Measurements from ENCODE around the gene PROZ. TPM values are rescaled to one million over a fixed set of nuclear protein-coding genes. Genes with fewer than 3 reads are reported as not detected.

The PROZ gene
- total and polyA plus RNA-seq, 2 of the 13 experiments (the other 11 are each of a cell fraction or from before 2014, with no cell fraction given), result 5.6 to 22.5 TPM

DNA sequence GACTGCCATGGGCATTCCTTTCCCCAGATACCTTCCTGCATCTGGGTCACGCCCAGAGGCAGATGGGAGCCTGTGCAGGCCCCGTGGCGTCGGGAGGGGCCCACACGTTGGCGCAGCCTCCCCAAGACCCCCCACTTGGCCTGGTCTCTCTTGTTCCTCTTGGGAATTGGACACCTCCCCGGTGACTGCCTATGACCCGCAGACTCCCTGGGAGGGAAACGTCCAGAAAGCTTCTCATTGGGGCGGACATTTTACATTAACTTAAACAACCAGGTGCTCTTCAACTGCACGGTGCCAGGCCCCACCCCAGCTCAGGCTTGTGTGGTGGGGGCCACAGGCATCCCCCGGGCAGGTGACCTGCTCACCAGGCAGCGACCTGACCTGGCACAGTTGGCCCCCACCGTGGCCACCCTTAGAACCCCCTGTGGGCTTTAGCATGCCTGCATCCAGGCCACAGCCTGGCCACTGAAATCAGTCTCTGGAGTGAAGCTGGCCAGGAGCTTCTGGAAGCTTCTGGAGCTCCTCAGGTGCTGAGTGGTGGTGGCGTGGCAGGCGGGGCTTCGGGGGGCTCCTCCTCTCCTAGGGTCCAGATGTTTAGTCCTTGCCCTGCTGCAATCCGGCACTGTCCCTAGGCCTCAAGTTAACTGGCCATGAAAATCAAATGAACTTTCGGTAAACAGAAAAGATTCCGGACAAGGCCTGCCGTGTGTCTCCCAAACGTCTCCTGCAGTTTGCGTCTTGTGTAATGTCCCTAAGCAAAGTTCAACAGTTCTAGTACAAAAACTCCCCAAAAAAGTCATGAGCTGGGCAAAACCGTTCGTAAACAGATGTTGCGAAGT, 8.5 kb upstream of the PROZ start (continued):
- TF ChIP-seq, protein P1, sequence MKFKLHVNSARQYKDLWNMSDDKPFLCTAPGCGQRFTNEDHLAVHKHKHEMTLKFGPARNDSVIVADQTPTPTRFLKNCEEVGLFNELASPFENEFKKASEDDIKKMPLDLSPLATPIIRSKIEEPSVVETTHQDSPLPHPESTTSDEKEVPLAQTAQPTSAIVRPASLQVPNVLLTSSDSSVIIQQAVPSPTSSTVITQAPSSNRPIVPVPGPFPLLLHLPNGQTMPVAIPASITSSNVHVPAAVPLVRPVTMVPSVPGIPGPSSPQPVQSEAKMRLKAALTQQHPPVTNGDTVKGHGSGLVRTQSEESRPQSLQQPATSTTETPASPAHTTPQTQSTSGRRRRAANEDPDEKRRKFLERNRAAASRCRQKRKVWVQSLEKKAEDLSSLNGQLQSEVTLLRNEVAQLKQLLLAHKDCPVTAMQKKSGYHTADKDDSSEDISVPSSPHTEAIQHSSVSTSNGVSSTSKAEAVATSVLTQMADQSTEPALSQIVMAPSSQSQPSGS (CRISPR knock-in tag; IDR thresholded peaks at IDR 0.05), result peak; percentile 40; the same call in 1 of the 2 replicates
- TF ChIP-seq, protein P2, sequence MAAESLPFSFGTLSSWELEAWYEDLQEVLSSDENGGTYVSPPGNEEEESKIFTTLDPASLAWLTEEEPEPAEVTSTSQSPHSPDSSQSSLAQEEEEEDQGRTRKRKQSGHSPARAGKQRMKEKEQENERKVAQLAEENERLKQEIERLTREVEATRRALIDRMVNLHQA (CRISPR knock-in tag; IDR thresholded peaks at IDR 0.05), result no peak
- TF ChIP-seq ZNF432 (CRISPR knock-in tag; IDR thresholded peaks at IDR 0.05; ENCODE audit: borderline replicate concordance) (no peak), FOXA1 (IDR thresholded peaks at IDR 0.05) (no peak), FOXA1 (CRISPR knock-in tag; IDR thresholded peaks at IDR 0.05) (peak; percentile 67), ZSCAN31 (CRISPR knock-in tag; IDR thresholded peaks at IDR 0.05; ENCODE audit: low read depth) (peak; percentile 94), FOXP1 (IDR thresholded peaks at IDR 0.05) (no peak), FOXP1 (CRISPR knock-in tag; IDR thresholded peaks at IDR 0.05) (peak; percentile 81), POGZ (CRISPR knock-in tag; IDR thresholded peaks at IDR 0.05) (no peak), FOXJ3 (CRISPR knock-in tag; IDR thresholded peaks at IDR 0.05; ENCODE audit: borderline replicate concordance) (peak; percentile 74; the same call in 1 of the 2 replicates), SOX6 (IDR thresholded peaks at IDR 0.05) (no peak), SOX6 (CRISPR knock-in tag; IDR thresholded peaks at IDR 0.05) (peak; percentile 77), THAP11 (CRISPR knock-in tag; IDR thresholded peaks at IDR 0.05) (peak; percentile 52; the same call in 1 of the 2 replicates), ZNF546 (CRISPR knock-in tag; conservative IDR thresholded peaks at IDR 0.05) (0 out of 2 replicates have a peak, but pooled peaks have one; percentile 51), AGO1 (IDR thresholded peaks at IDR 0.05; ENCODE audit: low read depth, low read length, poor library complexity, severe bottlenecking) (peak; percentile 44), HDAC2 (CRISPR knock-in tag; IDR thresholded peaks at IDR 0.05) (peak; percentile 81), MAFF (IDR thresholded peaks at IDR 0.05; ENCODE audit: low read depth, low read length) (peak; percentile 77), NR2F6 (IDR thresholded peaks at IDR 0.05) (peak; percentile 58), NR2F6 (CRISPR knock-in tag; IDR thresholded peaks at IDR 0.05) (peak; percentile 27; the same call in 1 of the 2 replicates)
- TF ChIP-seq, protein P3, sequence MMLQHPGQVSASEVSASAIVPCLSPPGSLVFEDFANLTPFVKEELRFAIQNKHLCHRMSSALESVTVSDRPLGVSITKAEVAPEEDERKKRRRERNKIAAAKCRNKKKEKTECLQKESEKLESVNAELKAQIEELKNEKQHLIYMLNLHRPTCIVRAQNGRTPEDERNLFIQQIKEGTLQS (CRISPR knock-in tag; IDR thresholded peaks at IDR 0.05), result no peak
- TF ChIP-seq, protein P4, sequence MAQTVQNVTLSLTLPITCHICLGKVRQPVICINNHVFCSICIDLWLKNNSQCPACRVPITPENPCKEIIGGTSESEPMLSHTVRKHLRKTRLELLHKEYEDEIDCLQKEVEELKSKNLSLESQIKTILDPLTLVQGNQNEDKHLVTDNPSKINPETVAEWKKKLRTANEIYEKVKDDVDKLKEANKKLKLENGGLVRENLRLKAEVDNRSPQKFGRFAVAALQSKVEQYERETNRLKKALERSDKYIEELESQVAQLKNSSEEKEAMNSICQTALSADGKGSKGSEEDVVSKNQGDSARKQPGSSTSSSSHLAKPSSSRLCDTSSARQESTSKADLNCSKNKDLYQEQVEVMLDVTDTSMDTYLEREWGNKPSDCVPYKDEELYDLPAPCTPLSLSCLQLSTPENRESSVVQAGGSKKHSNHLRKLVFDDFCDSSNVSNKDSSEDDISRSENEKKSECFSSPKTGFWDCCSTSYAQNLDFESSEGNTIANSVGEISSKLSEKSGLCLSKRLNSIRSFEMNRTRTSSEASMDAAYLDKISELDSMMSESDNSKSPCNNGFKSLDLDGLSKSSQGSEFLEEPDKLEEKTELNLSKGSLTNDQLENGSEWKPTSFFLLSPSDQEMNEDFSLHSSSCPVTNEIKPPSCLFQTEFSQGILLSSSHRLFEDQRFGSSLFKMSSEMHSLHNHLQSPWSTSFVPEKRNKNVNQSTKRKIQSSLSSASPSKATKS (CRISPR knock-in tag; IDR thresholded peaks at IDR 0.05), result no peak

All from HepG2 (cell line).